WI38 (cell line): ENCODE results near the gene CD244.

Experiments used
- H3K4me3 ChIP-seq: 2 replicates; pipeline ENCODE4 v1.5.1; 2011; ENCODE audit warnings: low read depth, mild to moderate bottlenecking, control low read depth, low read length
- TF ChIP-seq, protein P1 (sequence below): IDR thresholded peaks from 2 replicates; pipeline ENCODE4 v1.5.1; 2012; ENCODE audit warnings: low read depth, mild to moderate bottlenecking, control low read depth, low read length

Gene CD244

GRCh38 chr1:160841079-160841478 lies 21.6 kb downstream of the CD244 start:
- no peak overlapping the region for H3K4me3 ChIP-seq
- TF ChIP-seq, protein P1, sequence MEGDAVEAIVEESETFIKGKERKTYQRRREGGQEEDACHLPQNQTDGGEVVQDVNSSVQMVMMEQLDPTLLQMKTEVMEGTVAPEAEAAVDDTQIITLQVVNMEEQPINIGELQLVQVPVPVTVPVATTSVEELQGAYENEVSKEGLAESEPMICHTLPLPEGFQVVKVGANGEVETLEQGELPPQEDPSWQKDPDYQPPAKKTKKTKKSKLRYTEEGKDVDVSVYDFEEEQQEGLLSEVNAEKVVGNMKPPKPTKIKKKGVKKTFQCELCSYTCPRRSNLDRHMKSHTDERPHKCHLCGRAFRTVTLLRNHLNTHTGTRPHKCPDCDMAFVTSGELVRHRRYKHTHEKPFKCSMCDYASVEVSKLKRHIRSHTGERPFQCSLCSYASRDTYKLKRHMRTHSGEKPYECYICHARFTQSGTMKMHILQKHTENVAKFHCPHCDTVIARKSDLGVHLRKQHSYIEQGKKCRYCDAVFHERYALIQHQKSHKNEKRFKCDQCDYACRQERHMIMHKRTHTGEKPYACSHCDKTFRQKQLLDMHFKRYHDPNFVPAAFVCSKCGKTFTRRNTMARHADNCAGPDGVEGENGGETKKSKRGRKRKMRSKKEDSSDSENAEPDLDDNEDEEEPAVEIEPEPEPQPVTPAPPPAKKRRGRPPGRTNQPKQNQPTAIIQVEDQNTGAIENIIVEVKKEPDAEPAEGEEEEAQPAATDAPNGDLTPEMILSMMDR = no peak

DNA sequence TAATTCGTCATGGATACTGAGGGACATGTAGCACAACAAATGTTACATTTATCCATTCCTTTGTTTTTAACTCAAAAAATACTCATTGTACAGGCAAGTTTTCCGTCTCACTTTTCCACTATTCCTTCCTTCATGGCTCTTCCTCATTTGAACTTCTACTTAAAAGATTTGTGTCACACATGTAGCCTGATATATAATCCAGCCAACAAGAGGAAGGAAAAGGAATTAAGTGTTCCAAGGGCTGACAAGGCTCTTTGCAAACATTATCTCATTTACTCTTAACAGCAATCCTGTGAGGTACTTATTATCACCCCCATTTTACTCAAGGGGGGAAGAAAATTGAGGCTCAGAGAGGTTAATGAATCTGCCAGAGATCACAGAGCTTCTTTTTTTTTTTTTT lies 22.9 kb downstream of the CD244 start:
- TF ChIP-seq, protein P1 = no peak
- H3K4me3 ChIP-seq = no peak overlapping the region

- TF ChIP-seq, protein P1 = no peak
- H3K4me3 ChIP-seq = no peak overlapping the region
These were observed 23.8 kb downstream of the CD244 start for GRCh38 chr1:160838888-160839287.

GRCh38 chr1:160837558-160838205 lies 25.0 kb downstream of the CD244 start:
- H3K4me3 ChIP-seq = no peak overlapping the region
- TF ChIP-seq, protein P1 = no peak

GRCh38 chr1:160836981-160837557 lies 25.6 kb downstream of the CD244 start:
- H3K4me3 ChIP-seq = no peak overlapping the region
- TF ChIP-seq, protein P1 = no peak

- TF ChIP-seq, protein P1 = no peak
- H3K4me3 ChIP-seq = no peak overlapping the region
These were observed 26.1 kb downstream of the CD244 start for GRCh38 chr1:160836561-160836960.

- TF ChIP-seq, protein P1 = no peak
- no peak overlapping the region for H3K4me3 ChIP-seq
These were observed 26.9 kb downstream of the CD244 start for GRCh38 chr1:160835751-160836150.
